Activated CD4-positive, alpha-beta memory T cell treated with anti-CD3 and anti-CD28 coated beads, Interleukin-2, amount 10 ng/mL, durations not matched to agents 7 days and 5 days (primary cell): ENCODE measurements around the gene CAPN7. TPM values are rescaled to one million over a fixed set of nuclear protein-coding genes. Genes with fewer than 3 reads are reported as not detected.

ENCODE experiments used
- CTCF ChIA-PET: fragments of 350-600 bp; sonication (Branson Sonifier 250); formaldehyde crosslinking; loops from one replicate; lab custom pipeline; 2021; ENCODE audit warnings: antibody characterized with exemption, inconsistent platforms; lab: Charles Lee
- POLR2A ChIA-PET: fragments of 350-600 bp; sonication (Branson Sonifier 250); formaldehyde crosslinking; loops from one replicate; lab custom pipeline; 2021; ENCODE audit warnings: antibody characterized with exemption; lab: Charles Lee
- DNase-seq: peaks from one replicate; pipeline ENCODE4 v3.0.0-alpha.2; 2020
- H3K27ac Mint-ChIP-seq: one replicate; pipeline ENCODE4 v1.8.0; 2021; ENCODE audit warnings: mild to moderate bottlenecking, mixed read lengths
- H3K27me3 Mint-ChIP-seq: one replicate; pipeline ENCODE4 v1.8.0; 2021; ENCODE audit warnings: mixed read lengths
- H3K36me3 Mint-ChIP-seq: one replicate; pipeline ENCODE4 v1.8.0; 2021; ENCODE audit warnings: low read depth, mixed read lengths
- H3K4me1 Mint-ChIP-seq: one replicate; pipeline ENCODE4 v1.8.0; 2021; ENCODE audit warnings: mixed read lengths
- H3K4me3 Mint-ChIP-seq: one replicate; pipeline ENCODE4 v1.8.0; 2021; ENCODE audit warnings: mild to moderate bottlenecking, mixed read lengths
- H3K9me3 Mint-ChIP-seq: one replicate; pipeline ENCODE4 v1.8.0; 2021; ENCODE audit warnings: mixed read lengths
- total RNA-seq, 2 experiments: library from RNA; stranded (reverse); gene quantifications; one replicate each; pipeline ENCODE4 v1.2.3, GENCODE V29; 2021

Gene CAPN7
- total RNA-seq, 2 experiments from 2014 or later: 29.6 to 30.1 TPM

GRCh38 chr3:15269091-15269989, 63.3 kb downstream of the CAPN7 start:
- ChIA-PET CTCF (interaction anchor here (0.8 to 9.3 kb wide), 28 partner anchors 10 to 339 kb away, joined by 3 to 209 read pairs (median 8); partner anchors contain the start of genes CAPN7 and SH3BP5), POLR2A (interaction anchor here (0.5 to 5.3 kb wide), 20 partner anchors 15 to 268 kb away, joined by 3 to 44 read pairs (median 4); partner anchors contain the start of genes CAPN7 and SH3BP5)
- peak; percentile 92 for DNase-seq
- H3K27ac Mint-ChIP-seq: peak overlapping the region; percentile 83
- peaks cover 46% of the 10 kb centered on the region for H3K36me3 Mint-ChIP-seq
- H3K9me3 Mint-ChIP-seq: no peaks in the 10 kb centered on the region
- H3K4me3 Mint-ChIP-seq: peak overlapping the region; percentile 14
- peaks cover 77% of the 10 kb centered on the region for H3K4me1 Mint-ChIP-seq
- H3K27me3 Mint-ChIP-seq: no peaks in the 10 kb centered on the region

- POLR2A ChIA-PET: interaction anchor here (0.5 to 5.3 kb wide), 11 partner anchors 13 to 108 kb away, joined by 3 to 44 read pairs (median 5); partner anchors contain the start of gene SH3BP5
- Mint-ChIP-seq H3K4me3 (no peak overlapping the region), H3K4me1 (peaks cover 81% of the 10 kb centered on the region), H3K27me3 (no peaks in the 10 kb centered on the region), H3K36me3 (peaks cover 53% of the 10 kb centered on the region), H3K27ac (peak overlapping the region; percentile 36), H3K9me3 (no peaks in the 10 kb centered on the region)
- CTCF ChIA-PET: interaction anchor here (0.7 to 9.3 kb wide), 8 partner anchors 19 to 286 kb away, joined by 3 to 209 read pairs (median 4); partner anchors contain the start of gene SH3BP5
- DNase-seq: no peak
Measured at GRCh38 chr3:15271030-15271429, 65.0 kb downstream of the CAPN7 start.

- Mint-ChIP-seq H3K4me3 (peak overlapping the region; percentile 52), H3K36me3 (peaks cover 51% of the 10 kb centered on the region), H3K4me1 (peaks cover 79% of the 10 kb centered on the region), H3K27me3 (no peaks in the 10 kb centered on the region), H3K9me3 (no peaks in the 10 kb centered on the region), H3K27ac (peak overlapping the region; percentile 75)
- ChIA-PET CTCF (interaction anchor here (0.6 to 9.3 kb wide), 8 partner anchors 18 to 132 kb away, joined by 3 to 209 read pairs (median 4); partner anchors contain the start of gene SH3BP5), POLR2A (interaction anchor here (0.7 to 5.3 kb wide), 8 partner anchors 12 to 107 kb away, joined by 3 to 44 read pairs (median 6); partner anchors contain the start of gene SH3BP5)
- DNase-seq: peak; percentile 86
Measured at GRCh38 chr3:15271785-15272381, 65.8 kb downstream of the CAPN7 start.

- Mint-ChIP-seq H3K9me3 (no peaks in the 10 kb centered on the region), H3K36me3 (peaks cover 48% of the 10 kb centered on the region), H3K27ac (peak overlapping the region; percentile 75), H3K4me1 (peaks cover 82% of the 10 kb centered on the region), H3K27me3 (no peaks in the 10 kb centered on the region), H3K4me3 (no peak overlapping the region)
- CTCF ChIA-PET: interaction anchor here (1.4 to 9.3 kb wide), 3 partner anchors 18 to 73 kb away, joined by 4 to 209 read pairs (median 4); partner anchors contain the start of gene SH3BP5
- DNase-seq: no peak
- POLR2A ChIA-PET: interaction anchor here (1.0 to 5.3 kb wide), 5 partner anchors 11 to 58 kb away, joined by 3 to 44 read pairs (median 5); no protein-coding TSS in a partner anchor
Measured at GRCh38 chr3:15272426-15273196, 66.6 kb downstream of the CAPN7 start.

GRCh38 chr3:15273227-15273626, 67.2 kb downstream of the CAPN7 start:
- peaks cover 78% of the 10 kb centered on the region for H3K4me1 Mint-ChIP-seq
- H3K27ac Mint-ChIP-seq: peak overlapping the region; percentile 75
- H3K27me3 Mint-ChIP-seq: no peaks in the 10 kb centered on the region
- POLR2A ChIA-PET: interaction anchor here (1.8 to 5.3 kb wide), 2 partner anchors 11 to 18 kb away, joined by 5 to 44 read pairs; no protein-coding TSS in a partner anchor
- H3K36me3 Mint-ChIP-seq: peaks cover 43% of the 10 kb centered on the region
- no peak overlapping the region for H3K4me3 Mint-ChIP-seq
- CTCF ChIA-PET: no interaction called here
- H3K9me3 Mint-ChIP-seq: no peaks in the 10 kb centered on the region
- DNase-seq: no peak

GRCh38 chr3:15276028-15276724, 70.1 kb downstream of the CAPN7 start:
- no peaks in the 10 kb centered on the region for H3K27me3 Mint-ChIP-seq
- no peaks in the 10 kb centered on the region for H3K9me3 Mint-ChIP-seq
- peaks cover 69% of the 10 kb centered on the region for H3K4me1 Mint-ChIP-seq
- DNase-seq: no peak
- POLR2A ChIA-PET: interaction anchor here (0.9 to 2.4 kb wide), 4 partner anchors 14 to 44 kb away, joined by 3 to 16 read pairs (median 4); no protein-coding TSS in a partner anchor
- no peak overlapping the region for H3K4me3 Mint-ChIP-seq
- H3K27ac Mint-ChIP-seq: peak overlapping the region; percentile 71
- H3K36me3 Mint-ChIP-seq: peaks cover 35% of the 10 kb centered on the region
- CTCF ChIA-PET: interaction anchor here (0.7 to 7.6 kb wide), 7 partner anchors 9 to 1553 kb away, joined by 3 to 28 read pairs (median 4); partner anchors contain the start of gene SH3BP5

- ChIA-PET CTCF (interaction anchor here (1.7 to 7.6 kb wide), 3 partner anchors 11 to 54 kb away, joined by 3 to 28 read pairs (median 7); partner anchors contain the start of gene SH3BP5), POLR2A (interaction anchor here (0.5 to 1.3 kb wide), 3 partner anchors 11 to 128 kb away, joined by 3 to 4 read pairs (median 3); no protein-coding TSS in a partner anchor)
- H3K36me3 Mint-ChIP-seq: peaks cover 31% of the 10 kb centered on the region
- no peak overlapping the region for H3K4me3 Mint-ChIP-seq
- peaks cover 56% of the 10 kb centered on the region for H3K4me1 Mint-ChIP-seq
- H3K27me3 Mint-ChIP-seq: no peaks in the 10 kb centered on the region
- DNase-seq: no peak
- no peaks in the 10 kb centered on the region for H3K9me3 Mint-ChIP-seq
- no peak overlapping the region for H3K27ac Mint-ChIP-seq
Measured at GRCh38 chr3:15277861-15278500, 71.9 kb downstream of the CAPN7 start.

GRCh38 chr3:15279205-15279604, 73.2 kb downstream of the CAPN7 start:
- DNase-seq: no peak
- Mint-ChIP-seq H3K4me3 (no peak overlapping the region), H3K9me3 (no peaks in the 10 kb centered on the region), H3K27me3 (no peaks in the 10 kb centered on the region), H3K36me3 (peaks cover 20% of the 10 kb centered on the region), H3K4me1 (peaks cover 55% of the 10 kb centered on the region), H3K27ac (no peak overlapping the region)
- ChIA-PET CTCF (interaction anchor here (0.6 to 7.6 kb wide), 6 partner anchors 10 to 126 kb away, joined by 3 to 28 read pairs (median 4); partner anchors contain the start of gene SH3BP5), POLR2A (interaction anchor here (0.6 to 1.3 kb wide), 2 partner anchors 10 to 14 kb away, joined by 3 to 4 read pairs; no protein-coding TSS in a partner anchor)

GRCh38 chr3:15279671-15280402, 73.8 kb downstream of the CAPN7 start:
- Mint-ChIP-seq H3K4me1 (peaks cover 54% of the 10 kb centered on the region), H3K4me3 (no peak overlapping the region), H3K36me3 (peaks cover 17% of the 10 kb centered on the region), H3K27me3 (no peaks in the 10 kb centered on the region), H3K9me3 (no peaks in the 10 kb centered on the region), H3K27ac (no peak overlapping the region)
- CTCF ChIA-PET: interaction anchor here (0.6 to 7.6 kb wide), 6 partner anchors 10 to 126 kb away, joined by 3 to 28 read pairs (median 4); no protein-coding TSS in a partner anchor
- POLR2A ChIA-PET: interaction anchor here (0.6 to 1.0 kb wide), 3 partner anchors 12 to 41 kb away, joined by 3 to 5 read pairs (median 4); no protein-coding TSS in a partner anchor
- no peak for DNase-seq

GRCh38 chr3:15280853-15281532, 74.9 kb downstream of the CAPN7 start:
- H3K9me3 Mint-ChIP-seq: no peaks in the 10 kb centered on the region
- H3K4me3 Mint-ChIP-seq: no peak overlapping the region
- no peak overlapping the region for H3K27ac Mint-ChIP-seq
- peaks cover 47% of the 10 kb centered on the region for H3K4me1 Mint-ChIP-seq
- H3K27me3 Mint-ChIP-seq: no peaks in the 10 kb centered on the region
- CTCF ChIA-PET: interaction anchor here (2.2 to 7.6 kb wide), 3 partner anchors 10 to 52 kb away, joined by 7 to 28 read pairs (median 10); partner anchors contain the start of gene SH3BP5
- DNase-seq: no peak
- peaks cover 21% of the 10 kb centered on the region for H3K36me3 Mint-ChIP-seq
- POLR2A ChIA-PET: interaction anchor here (2.0 kb wide), 1 partner anchor 10 kb away, joined by 5 read pairs; no protein-coding TSS in a partner anchor
